H1 (cell line): ENCODE measurements around the gene OGFOD1. TPM values are rescaled to one million over a fixed set of nuclear protein-coding genes. Genes with fewer than 3 reads are reported as not detected.

Experiments used
- NANOG ChIP-seq: IDR thresholded peaks from 2 replicates; pipeline ENCODE4 v1.6.1; 2011; ENCODE audit warnings: low read length, low read depth, mild to moderate bottlenecking, inconsistent platforms; ENCODE audit not compliant: insufficient read depth, poor library complexity, severe bottlenecking
- ZNF274 ChIP-seq: IDR thresholded peaks from 2 replicates; pipeline ENCODE4 v1.7.0; 2012; ENCODE audit warnings: low read length, borderline replicate concordance; ENCODE audit errors: extremely low read depth
- polyA plus RNA-seq, 7 experiments: library from polyadenylated mRNA; depleted of rRNA in 3 of 7; stranded (reverse) in 5 of 7; unstranded in 2 of 7; fragments of >200 nt in 5 of 7; fragments of 200-250 nt in 2 of 7; gene quantifications; 1 replicate in 5 of 7; 2 replicates in 1 of 7; 4 replicates in 1 of 7; pipeline versions ENCODE4 v1.2.1 to v1.2.3, GENCODE V29; 2011 to 2013; ENCODE audit warnings: missing spikeins in 2 of 7, mixed read lengths in 2 of 7
- total RNA-seq: library from RNA; stranded (reverse); fragmentation: NEBNext Ultra II Directional; extraction: Animal tissue kit (Norgen Biotek cat#: 25700); gene quantifications from 2 replicates; pipeline ENCODE4 v1.2.1, GENCODE V29; 2021

The OGFOD1 gene
- total and polyA plus RNA-seq, 2 of the 8 experiments (the other 6 are each of a cell fraction or from before 2014, with no cell fraction given) = 24.6 to 61.4 TPM

GRCh38 chr16:56411123-56411522 lies 40.2 kb upstream of the OGFOD1 start (continued):
- TF ChIP-seq ZNF274 (no peak), NANOG (no peak)
